HG03520 (cell line): Measurements from ENCODE around the gene SESTD1.
A peak's percentile ranks its signal among the peaks of the same experiment; 100 is the strongest.
"Not testable (repeated sequence)": the region's sequence is repeated elsewhere in the genome, so short reads cannot be mapped to it uniquely, and the experiment has no call there.

Source experiments
- ATAC-seq: cut with Tn5 transposase; IDR thresholded peaks from one replicate; pipeline ENCODE4 v1.9.1; 2021; ENCODE audit warnings: mild to moderate bottlenecking, moderate library complexity; ENCODE audit not compliant: unreplicated experiment

The SESTD1 gene

GRCh38 chr2:179107737-179108136 lies 156.9 kb downstream of the SESTD1 start:
- no peak for ATAC-seq

GRCh38 chr2:179106676-179107428 lies 157.8 kb downstream of the SESTD1 start:
- peak; percentile 57 for ATAC-seq

DNA sequence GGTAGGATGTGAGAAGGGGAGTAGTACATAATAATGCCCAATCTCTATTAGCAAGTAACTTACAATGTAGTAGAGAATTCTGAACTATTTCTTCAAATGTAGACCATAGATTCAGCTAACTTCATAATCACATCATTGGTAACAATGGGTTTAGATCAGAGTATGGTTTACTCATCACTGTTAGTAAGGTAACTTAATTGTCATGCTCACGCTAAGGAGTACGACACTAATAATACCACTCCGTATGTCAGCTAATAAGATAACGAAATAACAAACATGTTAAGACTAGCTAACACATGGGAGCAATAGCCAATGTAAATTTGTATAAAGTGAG lies 158.3 kb downstream of the SESTD1 start:
- ATAC-seq, result no peak

- ATAC-seq, result no peak
These were observed 159.9 kb downstream of the SESTD1 start for GRCh38 chr2:179104736-179105135.

GRCh38 chr2:179098080-179098689 lies 166.4 kb downstream of the SESTD1 start:
- no peak for ATAC-seq

DNA sequence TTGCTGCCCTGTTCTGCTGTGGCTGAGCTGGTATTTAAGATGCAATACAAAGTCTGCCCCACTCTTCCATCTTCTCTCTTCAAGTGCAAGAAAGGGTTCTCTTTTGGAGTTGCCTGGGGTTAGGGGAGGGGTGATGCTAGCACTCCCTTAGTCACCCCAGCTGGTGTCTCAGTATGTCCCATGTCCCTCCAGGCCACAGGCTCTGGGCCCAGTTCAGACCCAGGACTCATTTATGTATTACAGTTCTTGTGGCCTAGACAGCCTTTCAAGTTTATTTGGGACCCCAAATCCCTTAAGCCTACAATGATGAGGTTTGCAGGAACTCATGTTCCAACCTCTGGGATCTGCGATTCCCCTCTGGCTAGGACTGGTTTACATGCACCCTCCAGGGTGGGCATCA lies 167.5 kb downstream of the SESTD1 start:
- ATAC-seq, result no peak

DNA sequence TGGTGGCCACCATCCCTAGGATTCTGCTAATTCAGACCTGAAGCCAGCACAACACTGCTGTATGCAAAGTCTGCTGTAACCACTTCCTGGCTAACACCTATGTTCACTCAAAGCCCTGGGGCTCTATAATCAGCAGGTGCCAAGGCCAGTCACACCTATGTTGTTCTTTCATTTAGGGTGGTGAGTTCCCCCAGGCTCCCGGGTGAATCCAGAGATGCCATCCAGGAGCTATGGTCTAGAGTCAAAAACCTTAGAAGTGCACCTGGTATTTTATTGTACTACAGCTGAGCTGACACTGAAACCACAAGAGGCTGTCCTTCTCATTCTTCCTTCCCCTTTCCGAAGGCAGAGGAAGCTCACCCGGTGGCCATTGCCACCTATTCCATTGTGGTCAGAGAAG lies 168.5 kb downstream of the SESTD1 start:
- peak; percentile 96 for ATAC-seq

DNA sequence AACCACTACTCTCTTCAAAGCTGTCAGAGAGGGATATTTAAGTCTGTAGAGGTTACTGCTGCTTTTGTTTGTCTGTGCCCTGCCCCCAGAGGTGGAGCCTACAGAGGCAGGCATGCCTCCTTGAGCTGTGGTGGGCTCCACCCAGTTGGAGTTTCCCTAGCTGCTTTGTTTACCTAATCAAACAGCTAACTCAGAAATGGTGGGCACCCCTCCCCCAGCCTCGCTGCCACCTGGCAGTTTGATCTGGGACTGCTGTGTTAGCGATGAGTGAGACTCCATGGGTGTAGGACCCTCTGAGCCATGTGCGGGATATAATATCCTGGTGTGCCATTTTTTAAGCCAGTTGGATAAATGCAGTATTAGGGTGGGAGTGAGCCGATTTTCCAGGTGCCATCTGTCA lies 171.7 kb downstream of the SESTD1 start:
- ATAC-seq, result not testable (repeated sequence)

- ATAC-seq, result no peak
These were observed 181.9 kb downstream of the SESTD1 start for GRCh38 chr2:179082697-179083096.

GRCh38 chr2:179081954-179082353 lies 182.7 kb downstream of the SESTD1 start:
- no peak for ATAC-seq

DNA sequence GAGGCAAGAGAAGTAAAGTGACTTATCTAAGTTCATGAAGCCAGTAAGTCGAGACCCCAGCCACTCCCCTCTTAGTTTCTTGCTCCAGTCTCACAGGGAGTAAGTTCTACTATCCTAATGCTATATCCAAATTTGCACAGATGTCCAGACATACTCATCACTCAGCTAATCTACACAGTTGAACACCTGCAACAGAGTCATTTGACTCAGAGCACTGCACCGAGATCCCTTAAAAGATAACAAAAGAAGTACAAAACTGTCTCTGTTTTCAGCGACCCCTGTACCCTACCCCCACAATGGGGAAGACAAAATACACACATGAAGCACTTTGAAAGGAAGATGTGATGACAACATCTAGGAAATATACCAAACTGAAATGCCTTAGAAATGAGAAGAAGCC lies 192.1 kb downstream of the SESTD1 start:
- ATAC-seq, result no peak

- no peak for ATAC-seq
These were observed 192.7 kb downstream of the SESTD1 start for GRCh38 chr2:179071810-179072355.

- ATAC-seq, result no peak
These were observed 193.7 kb downstream of the SESTD1 start for GRCh38 chr2:179070895-179071294.

DNA sequence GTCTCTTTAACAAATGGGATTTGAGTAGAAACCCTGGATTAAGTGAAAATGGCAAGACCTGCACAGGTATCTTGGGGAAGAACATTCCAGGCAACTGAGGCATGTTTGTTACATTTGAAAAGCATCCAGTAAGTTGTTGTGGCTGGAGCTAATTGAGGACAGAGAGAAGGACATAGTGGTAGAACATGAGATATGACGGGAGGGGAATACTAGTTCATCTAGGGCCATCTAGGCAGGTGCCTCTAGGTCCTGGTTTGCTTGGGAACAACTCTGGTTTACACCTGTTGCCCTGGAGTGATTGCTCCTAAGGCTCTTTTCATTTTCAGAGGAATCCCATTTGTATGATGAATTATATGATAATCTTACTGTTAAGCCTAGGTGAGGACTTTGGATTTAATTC lies 194.9 kb downstream of the SESTD1 start:
- ATAC-seq, result no peak

DNA sequence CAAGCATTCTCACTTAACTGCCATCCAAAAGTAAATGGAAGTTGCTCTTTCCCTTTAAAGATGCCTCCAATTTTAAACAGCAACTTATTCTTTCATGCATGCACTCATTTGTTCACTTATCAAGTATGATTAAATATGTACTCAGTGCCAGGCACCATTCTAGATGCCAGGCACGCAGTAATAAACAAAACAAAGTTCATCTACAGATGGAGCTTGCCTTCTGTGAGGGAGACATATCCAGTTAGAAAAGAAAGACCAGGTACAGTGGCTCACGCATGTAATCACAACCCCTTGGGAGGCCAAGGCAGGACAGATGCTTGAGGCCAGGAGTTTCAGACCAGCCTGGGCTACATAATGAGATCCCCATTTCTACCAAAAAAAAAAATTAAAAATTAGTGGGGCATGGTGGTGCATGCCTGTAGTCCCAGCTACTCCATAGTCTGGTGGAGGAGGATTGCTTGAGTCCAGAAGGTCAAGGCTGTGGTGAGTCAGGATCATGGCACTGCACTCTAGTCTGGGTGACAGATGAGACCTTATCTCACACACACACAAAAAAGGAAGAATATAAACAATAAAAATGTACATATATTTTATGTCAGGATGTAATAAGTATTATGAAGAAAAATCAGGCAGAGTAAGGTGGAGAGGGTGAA lies 195.5 kb downstream of the SESTD1 start:
- no peak for ATAC-seq

DNA sequence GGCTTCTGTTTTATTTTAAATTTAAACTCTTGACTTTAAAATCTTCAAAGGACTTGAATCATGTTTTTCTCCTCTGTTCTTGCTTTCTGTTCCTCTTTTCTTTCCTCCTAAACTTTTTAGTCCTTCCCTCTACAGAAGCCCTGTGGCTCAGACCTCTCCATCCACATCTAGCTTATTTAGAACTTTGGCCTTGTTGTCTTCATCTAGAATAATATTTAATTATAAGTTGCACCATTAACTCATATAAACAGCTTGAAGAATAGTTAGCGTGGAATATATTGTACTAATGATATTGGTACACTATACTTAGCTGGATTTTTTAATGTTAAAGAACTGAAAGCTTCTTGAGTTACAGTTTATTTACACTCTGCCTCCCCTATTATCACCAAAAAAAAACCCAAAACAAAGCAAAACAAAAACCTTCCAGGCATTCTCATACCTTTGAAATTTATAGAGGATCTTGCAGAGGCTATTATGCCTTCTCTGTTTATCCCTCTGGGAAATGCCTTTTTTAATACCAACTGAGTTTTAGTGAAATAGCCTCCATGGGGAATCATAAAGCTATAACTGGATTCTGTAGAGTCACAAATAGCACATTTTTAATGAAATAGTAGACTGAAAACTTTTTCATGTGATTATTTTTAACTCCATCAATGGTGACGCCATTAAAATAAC lies 205.5 kb downstream of the SESTD1 start:
- ATAC-seq, result no peak

GRCh38 chr2:179057737-179058136 lies 206.9 kb downstream of the SESTD1 start:
- no peak for ATAC-seq

DNA sequence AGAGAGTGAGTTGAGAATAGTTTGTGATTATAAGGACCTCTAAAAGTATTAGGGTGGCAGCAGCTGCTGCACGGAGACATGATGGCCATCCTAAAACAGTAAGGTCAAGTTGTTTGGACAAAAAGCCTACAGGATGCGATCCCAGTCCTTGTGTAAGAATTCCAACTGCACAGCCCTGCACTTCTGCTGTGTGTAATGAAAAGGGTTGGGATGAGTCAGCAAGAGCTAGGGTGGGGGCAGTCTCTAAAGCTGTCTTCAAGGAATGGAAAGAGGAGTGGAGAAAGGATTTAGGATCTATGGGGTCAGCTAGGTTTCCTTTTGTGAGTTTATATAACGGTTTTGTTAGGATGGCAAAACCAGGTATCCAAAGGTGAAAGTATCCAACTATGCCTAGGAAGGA lies 211.1 kb downstream of the SESTD1 start:
- ATAC-seq, result not testable (repeated sequence)
